ENCODE data around the gene FAM180B.

DNA sequence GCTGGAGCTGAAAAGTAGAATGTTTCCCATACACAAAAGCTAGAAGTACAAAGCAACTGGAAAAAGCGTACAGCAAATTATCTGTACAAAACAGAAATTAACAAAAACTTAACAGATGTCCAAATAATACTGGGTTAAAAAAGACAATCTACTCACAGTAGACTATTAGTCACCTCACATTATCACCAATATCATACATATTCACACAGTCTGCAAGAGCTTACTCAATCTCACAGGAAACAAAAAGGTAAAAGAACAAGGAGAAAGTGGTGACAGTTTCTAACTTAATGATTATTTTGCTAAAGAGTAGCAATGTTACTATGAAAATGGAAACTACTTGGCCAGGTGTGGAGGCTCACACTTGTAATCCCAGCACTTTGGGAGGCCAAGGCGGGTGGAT, 45.4 kb upstream of the FAM180B start:
- no peak for TF ChIP-seq GATA3 (IDR thresholded peaks at IDR 0.05; ENCODE audit: low read depth, low read length)
- no peak for TF ChIP-seq GATA2 (IDR thresholded peaks at IDR 0.05; ENCODE audit: low read depth, low read length)
